ENCODE data around the gene ATAD3B. TPM values are rescaled to one million over a fixed set of nuclear protein-coding genes. Genes with fewer than 3 reads are reported as not detected.
"Not testable (repeated sequence)": the region's sequence is repeated elsewhere in the genome, so short reads cannot be mapped to it uniquely, and the experiment has no call there.

Gene ATAD3B
- total RNA-seq, 2 donors from 2014 or later: 24.6 to 55.5 TPM

DNA sequence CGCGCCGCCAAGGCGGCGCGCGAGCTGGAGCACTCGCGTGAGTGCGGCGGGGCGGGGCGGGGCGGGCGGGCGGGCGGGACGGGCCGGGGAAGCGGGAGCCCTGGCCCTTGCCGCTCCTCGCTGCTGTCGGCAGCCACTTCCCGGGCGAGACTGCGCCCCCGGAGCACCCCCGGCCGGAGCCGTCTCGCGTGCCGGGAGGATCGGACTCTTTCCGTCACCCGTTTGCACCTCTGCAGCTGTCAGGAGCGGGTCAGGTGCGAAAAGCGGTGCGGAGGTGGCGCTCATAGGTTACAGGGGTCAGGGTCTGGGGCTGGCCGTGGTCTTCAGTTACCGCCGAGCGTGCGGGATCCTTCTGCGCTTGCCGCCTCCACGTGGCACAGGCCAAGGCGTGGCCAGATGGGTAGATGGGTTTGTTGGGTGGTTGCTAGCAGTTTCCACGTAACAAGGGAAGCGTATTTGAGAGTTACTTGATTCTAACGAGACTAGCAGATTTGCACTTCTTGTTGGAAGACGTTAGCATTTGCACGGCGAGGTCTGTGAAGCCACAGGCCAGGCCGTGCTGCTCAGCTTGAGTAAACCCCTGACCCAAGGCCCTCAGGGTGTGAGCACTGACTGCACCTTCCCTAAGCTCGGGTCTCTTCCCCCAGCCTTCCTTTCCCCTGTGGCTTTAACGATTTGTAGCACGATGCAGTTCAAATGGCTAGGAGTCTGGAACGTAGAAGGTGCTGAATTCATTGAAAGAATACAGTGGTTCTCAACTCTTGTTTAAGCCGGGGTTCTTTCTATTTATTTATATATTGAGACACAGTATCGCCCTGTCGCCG lies 700 bp downstream of the ATAD3B start:
- not testable (repeated sequence) for H3K4me1 Mint-ChIP-seq, H3K27me3 Mint-ChIP-seq, H3K9me3 Mint-ChIP-seq
- H3K27ac Mint-ChIP-seq: peak overlapping the region; percentile 36
- H3K4me3 Mint-ChIP-seq: peak overlapping the region; percentile 98
- peak; percentile 12 for ATAC-seq (replicated peaks)
- H3K36me3 Mint-ChIP-seq (ENCODE audit: low read depth): peaks cover 16% of the 10 kb centered on the region

DNA sequence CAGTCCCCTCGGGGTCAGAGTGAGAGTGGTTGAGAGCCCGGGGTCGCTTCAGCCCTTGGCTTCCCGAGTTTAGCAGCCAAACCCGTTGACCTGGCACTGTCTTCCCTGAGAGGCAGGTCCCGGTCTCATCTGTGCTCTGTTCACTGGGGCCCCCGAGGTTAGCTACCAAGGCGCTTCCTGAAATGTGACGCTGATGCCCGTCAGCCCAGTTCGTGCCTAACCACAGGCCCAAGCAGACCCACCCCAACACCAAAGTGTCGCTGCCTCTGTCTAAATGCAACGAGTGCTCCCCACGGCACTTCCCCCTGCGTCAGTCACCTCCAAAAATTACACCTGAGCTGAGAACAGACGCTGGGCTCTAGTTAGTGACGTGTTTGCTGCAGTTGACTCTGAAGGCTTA lies 4.4 kb downstream of the ATAD3B start:
- not testable (repeated sequence) for H3K27ac Mint-ChIP-seq; H3K4me1 Mint-ChIP-seq; H3K27me3 Mint-ChIP-seq; H3K4me3 Mint-ChIP-seq; ATAC-seq (replicated peaks); H3K9me3 Mint-ChIP-seq
- H3K36me3 Mint-ChIP-seq (ENCODE audit: low read depth): peaks cover 48% of the 10 kb centered on the region

DNA sequence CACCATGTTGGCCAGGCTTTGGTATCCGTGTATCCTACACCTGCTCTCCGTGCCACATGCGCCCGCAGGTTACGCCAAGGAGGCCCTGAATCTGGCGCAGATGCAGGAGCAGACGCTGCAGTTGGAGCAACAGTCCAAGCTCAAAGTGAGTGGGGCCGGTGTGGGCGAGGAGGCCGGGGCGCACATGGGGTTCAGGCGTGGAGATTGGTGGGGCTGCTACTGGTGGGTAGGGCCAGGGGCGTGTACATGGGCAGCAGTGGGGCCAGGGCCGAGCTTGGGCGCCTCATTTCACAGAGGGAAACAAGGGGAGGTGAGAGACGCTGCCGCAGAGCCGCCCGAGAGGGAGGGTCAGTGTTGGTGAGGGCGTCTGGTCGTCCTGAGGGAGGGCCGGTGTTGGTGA lies 5.6 kb downstream of the ATAD3B start:
- H3K27me3 Mint-ChIP-seq: no peaks in the 10 kb centered on the region
- H3K4me3 Mint-ChIP-seq: no peak overlapping the region
- no peak overlapping the region for H3K27ac Mint-ChIP-seq
- H3K9me3 Mint-ChIP-seq: no peaks in the 10 kb centered on the region
- H3K4me1 Mint-ChIP-seq: peaks cover 7% of the 10 kb centered on the region
- no peak for ATAC-seq (replicated peaks)
- peaks cover 54% of the 10 kb centered on the region for H3K36me3 Mint-ChIP-seq (ENCODE audit: low read depth)

DNA sequence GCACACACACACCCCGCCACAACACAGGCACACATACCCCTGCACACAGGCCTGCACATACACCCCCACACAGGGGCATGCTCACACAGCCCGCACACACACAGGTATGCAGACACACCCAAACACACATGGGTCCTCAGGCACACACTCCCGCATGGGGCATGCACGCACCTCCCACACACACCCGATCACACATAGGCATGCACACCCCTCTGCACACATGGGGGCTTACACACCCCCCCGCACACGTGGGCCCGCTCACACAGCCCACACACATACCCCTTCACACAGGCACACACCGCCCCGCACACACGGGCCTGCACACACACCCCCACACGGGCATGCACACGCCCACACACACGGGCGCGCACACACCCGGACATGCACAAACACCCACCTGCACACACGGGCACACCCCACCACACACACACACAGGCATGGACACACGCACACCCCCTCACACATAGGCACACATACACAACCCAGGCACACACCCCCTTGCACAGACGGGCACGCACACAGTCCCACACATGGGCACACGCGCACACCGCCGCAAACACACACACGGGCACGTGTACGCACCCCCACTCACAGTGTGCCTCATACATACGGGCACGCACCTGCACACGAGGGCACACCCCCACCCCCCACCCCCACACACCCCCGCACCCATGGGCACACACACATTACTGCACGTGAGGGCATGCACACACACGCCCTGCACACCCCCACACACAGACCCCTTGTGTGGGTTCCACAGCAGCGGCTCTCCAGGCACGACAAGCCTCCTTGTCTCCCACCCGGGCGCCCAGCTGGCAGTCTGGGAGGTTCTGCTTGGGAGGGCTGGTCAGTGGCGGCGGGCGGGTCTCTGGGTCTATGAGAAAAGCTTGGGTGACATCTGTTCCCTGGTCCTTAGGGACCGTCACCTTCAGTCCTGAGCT lies 8.3 kb downstream of the ATAD3B start:
- Mint-ChIP-seq H3K4me1 (peaks cover 7% of the 10 kb centered on the region), H3K27ac (no peak overlapping the region), H3K27me3 (no peaks in the 10 kb centered on the region), H3K36me3 (ENCODE audit: low read depth) (peaks cover 73% of the 10 kb centered on the region), H3K4me3 (no peak overlapping the region), H3K9me3 (no peaks in the 10 kb centered on the region)
- ATAC-seq (replicated peaks): no peak

DNA sequence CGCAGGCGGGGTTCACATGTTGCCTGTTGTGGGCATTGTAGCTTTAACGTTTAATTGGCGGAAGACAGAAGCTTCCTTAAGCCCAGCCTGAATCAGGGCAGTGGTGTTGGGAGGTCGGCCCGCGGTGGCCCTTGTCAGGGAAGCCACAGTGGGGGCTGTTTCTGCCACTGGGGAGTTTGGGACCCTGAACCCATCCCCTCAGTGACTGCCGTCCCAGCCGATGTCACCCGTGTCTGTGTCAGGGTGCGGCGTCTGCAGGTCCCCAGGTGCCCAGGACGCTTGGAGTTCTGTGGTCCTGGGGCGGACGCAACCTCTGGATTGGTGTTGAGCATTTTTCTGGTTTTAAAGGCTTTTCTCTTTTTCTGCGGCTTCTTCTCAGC lies 8.9 kb downstream of the ATAD3B start:
- peaks cover 73% of the 10 kb centered on the region for H3K36me3 Mint-ChIP-seq (ENCODE audit: low read depth)
- not testable (repeated sequence) for ATAC-seq (replicated peaks); H3K4me1 Mint-ChIP-seq; H3K9me3 Mint-ChIP-seq; H3K4me3 Mint-ChIP-seq; H3K27me3 Mint-ChIP-seq; H3K27ac Mint-ChIP-seq

DNA sequence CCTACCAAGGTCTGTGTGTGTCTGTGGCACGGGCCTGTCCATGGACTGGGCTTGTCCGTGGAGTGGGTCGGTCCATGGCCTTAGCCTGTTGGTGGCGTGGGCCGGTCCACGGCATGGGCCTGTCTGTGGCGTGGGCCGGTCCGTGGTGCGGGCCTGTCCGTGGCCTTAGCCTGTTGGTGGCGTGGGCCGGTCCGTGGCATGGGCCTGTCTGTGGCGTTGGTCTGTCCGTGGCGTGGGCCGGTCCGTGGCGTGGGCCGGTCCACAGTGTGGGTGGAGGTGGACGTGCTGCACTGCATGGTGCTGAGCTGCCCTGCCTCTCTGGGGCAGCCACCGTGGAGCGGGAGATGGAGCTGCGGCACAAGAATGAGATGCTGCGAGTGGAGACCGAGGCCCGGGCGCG lies 10.2 kb downstream of the ATAD3B start:
- not testable (repeated sequence) for H3K27me3 Mint-ChIP-seq; H3K27ac Mint-ChIP-seq; H3K4me1 Mint-ChIP-seq; H3K9me3 Mint-ChIP-seq; ATAC-seq (replicated peaks); H3K4me3 Mint-ChIP-seq
- peaks cover 65% of the 10 kb centered on the region for H3K36me3 Mint-ChIP-seq (ENCODE audit: low read depth)

DNA sequence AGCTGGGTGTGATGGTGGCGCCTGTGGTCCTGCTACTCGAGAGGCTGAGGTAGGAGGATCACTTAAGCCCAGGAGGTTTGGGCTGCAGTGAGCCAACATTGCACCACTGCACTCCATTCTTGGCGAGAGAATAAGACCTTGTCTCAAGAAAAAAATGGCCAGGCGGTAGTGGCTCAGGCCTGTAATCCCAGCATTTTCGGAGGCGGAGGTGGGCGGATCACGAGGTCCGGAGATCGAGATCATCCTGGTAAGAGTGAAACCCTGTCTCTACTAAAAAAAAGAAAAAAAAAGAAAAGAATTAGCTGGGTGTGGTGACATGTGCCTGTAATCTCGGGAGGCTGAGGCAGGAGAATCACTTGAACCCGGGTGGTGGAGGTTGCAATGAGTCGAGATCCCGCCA lies 11.3 kb downstream of the ATAD3B start:
- H3K4me3 Mint-ChIP-seq: no peak overlapping the region
- H3K27me3 Mint-ChIP-seq: no peaks in the 10 kb centered on the region
- peaks cover 58% of the 10 kb centered on the region for H3K36me3 Mint-ChIP-seq (ENCODE audit: low read depth)
- no peak for ATAC-seq (replicated peaks)
- H3K27ac Mint-ChIP-seq: no peak overlapping the region
- H3K4me1 Mint-ChIP-seq: peaks cover 7% of the 10 kb centered on the region
- no peaks in the 10 kb centered on the region for H3K9me3 Mint-ChIP-seq

DNA sequence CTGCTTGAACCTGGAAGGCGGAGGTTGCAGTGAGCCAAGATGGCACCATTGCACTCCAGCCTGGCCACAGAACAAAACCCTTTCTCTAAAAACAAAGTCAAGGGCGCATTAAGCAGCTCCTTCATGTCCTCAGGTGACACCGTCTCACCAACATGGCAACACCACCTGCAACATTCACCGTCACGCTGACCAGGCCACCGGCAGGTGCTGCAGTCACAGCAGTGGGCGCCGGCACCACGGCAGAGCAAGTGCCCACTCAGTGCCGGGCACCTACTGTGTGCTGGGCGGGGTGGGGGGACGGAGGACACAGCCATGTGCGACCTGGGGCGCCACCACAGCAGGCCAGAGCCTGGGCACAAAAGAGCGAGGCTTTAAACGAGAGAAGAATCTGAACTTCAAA lies 12.1 kb downstream of the ATAD3B start:
- peaks cover 60% of the 10 kb centered on the region for H3K36me3 Mint-ChIP-seq (ENCODE audit: low read depth)
- H3K27ac Mint-ChIP-seq: no peak overlapping the region
- H3K27me3 Mint-ChIP-seq: no peaks in the 10 kb centered on the region
- H3K4me1 Mint-ChIP-seq: peaks cover 7% of the 10 kb centered on the region
- H3K4me3 Mint-ChIP-seq: no peak overlapping the region
- H3K9me3 Mint-ChIP-seq: no peaks in the 10 kb centered on the region
- no peak for ATAC-seq (replicated peaks)

DNA sequence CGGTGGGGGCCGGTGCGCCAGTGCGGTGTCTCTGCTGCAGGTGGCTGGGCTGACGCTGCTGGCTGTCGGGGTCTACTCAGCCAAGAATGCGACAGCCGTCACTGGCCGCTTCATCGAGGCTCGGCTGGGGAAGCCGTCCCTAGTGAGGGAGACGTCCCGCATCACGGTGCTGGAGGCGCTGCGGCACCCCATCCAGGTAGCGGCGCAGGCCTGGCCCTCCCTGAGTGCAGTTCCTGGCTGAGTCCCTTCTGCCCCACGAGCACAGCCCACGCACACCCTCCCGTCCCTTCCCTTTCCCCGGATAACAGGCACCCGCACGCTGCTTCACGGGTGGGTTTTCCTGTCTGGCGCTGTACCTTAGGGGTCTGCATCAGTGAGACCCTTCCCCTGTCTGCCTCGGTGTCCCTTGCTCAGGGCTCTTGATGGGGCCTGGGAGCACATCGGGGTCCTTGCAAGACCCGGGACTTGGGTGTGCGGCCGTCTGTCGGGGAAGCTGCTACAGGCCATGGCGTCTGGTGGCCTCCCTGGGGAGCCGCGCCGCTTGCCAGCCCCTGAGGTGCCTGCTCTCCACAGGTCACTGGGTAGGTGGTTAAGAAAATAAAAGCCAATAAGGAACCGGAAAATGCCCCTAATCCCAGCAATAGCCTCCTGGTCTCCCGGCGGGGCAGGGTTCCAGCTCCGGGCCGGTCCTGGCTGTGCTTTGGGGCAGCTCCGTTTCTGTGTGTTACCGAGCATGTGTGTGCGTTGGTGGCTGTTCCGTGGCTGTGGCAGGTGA lies 13.6 kb downstream of the ATAD3B start:
- H3K9me3 Mint-ChIP-seq; H3K27ac Mint-ChIP-seq; H3K4me3 Mint-ChIP-seq; ATAC-seq (replicated peaks); H3K27me3 Mint-ChIP-seq; H3K4me1 Mint-ChIP-seq: not testable (repeated sequence)
- H3K36me3 Mint-ChIP-seq (ENCODE audit: low read depth): peaks cover 63% of the 10 kb centered on the region

DNA sequence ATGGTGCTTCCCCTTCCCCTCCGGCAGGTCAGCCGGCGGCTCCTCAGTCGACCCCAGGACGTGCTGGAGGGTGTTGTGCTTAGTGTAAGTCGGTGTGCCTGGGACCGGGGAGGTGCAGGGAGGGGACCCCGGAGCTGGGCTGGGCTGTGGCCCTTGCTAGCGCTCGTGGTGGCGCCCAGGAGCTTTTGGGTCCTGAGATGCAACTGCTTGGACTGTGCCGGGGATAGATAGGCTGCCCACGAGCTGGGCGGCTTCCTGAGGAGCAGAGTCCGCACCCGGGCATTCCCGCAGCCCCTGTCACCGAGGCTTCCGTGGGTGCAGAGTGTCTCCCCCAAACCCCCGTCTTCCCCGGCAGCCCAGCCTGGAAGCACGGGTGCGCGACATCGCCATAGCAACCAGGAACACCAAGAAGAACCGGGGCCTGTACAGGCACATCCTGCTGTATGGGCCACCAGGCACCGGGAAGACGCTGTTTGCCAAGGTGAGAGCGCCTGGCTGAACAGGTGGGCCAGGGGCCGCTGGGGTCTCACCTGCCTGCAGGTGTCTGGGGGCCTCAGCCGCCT lies 14.3 kb downstream of the ATAD3B start:
- not testable (repeated sequence) for H3K9me3 Mint-ChIP-seq; H3K4me3 Mint-ChIP-seq; H3K27ac Mint-ChIP-seq; H3K27me3 Mint-ChIP-seq; ATAC-seq (replicated peaks); H3K4me1 Mint-ChIP-seq
- H3K36me3 Mint-ChIP-seq (ENCODE audit: low read depth): peaks cover 63% of the 10 kb centered on the region

DNA sequence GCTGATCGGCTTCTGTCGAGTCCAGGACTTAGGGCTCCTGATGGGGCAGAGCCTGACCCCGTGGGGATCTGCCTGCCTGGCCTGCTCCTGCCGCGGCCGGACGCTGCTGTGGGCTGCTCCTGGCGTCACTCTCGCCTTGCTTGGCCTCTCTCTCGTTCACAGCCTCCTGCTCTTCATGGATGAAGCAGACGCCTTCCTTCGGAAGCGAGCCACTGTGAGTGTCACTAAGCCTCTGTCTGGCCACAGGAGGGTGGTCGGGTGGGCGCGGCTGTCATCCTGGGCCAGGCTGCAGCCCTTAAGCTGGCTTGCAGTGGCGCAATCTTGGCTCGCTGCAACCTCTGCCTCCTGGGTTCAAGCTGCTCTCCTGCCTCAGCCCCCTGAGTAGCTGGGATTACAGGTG lies 16.1 kb downstream of the ATAD3B start:
- no peak overlapping the region for H3K27ac Mint-ChIP-seq
- H3K27me3 Mint-ChIP-seq: no peaks in the 10 kb centered on the region
- no peak for ATAC-seq (replicated peaks)
- no peak overlapping the region for H3K4me3 Mint-ChIP-seq
- no peaks in the 10 kb centered on the region for H3K9me3 Mint-ChIP-seq
- H3K36me3 Mint-ChIP-seq (ENCODE audit: low read depth): peaks cover 71% of the 10 kb centered on the region
- no peaks in the 10 kb centered on the region for H3K4me1 Mint-ChIP-seq

DNA sequence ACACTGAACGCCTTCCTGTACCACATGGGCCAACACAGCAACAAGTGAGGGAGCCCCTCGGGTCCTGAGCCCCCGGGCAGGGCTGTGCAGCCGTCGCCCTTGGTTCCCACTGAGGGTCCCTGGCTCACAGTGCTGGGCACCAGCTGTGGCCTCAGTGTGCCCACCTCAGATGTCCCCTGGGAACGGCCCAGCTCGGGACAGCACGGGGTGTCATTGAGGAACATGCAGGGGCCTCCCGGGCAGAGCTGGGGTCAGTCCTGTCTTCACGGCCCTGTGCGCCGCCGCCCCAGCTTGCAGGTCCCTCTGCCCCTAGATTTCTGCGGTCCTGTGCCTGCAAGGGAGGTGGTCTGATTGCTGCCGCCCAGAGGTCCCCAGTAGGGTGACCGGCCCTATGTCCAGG lies 17.7 kb downstream of the ATAD3B start:
- Mint-ChIP-seq H3K27ac (no peak overlapping the region), H3K9me3 (no peaks in the 10 kb centered on the region), H3K27me3 (no peaks in the 10 kb centered on the region), H3K4me3 (no peak overlapping the region), H3K4me1 (no peaks in the 10 kb centered on the region), H3K36me3 (ENCODE audit: low read depth) (peaks cover 69% of the 10 kb centered on the region)
- ATAC-seq (replicated peaks): no peak

DNA sequence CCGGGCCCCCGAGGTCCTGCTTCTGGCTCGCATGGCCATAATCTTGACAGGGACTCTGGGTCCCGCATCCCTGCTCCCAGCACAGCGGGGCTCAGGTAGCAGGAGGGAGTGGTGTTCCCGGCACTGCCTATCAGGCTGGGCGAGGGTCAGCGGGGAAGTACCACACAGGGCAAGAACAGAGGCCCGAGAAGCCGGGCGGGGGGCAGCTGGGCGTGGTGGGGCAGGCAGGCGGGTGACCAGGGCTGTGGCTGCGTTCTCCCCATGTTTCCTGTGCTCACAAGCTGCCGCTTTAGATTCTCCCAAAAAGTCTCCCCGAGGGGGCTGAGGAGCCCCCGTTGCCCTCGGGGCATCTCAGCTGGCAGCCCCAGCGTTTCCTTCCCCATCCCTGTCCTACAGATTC lies 18.3 kb downstream of the ATAD3B start:
- Mint-ChIP-seq H3K36me3 (ENCODE audit: low read depth) (peaks cover 65% of the 10 kb centered on the region), H3K4me1 (no peaks in the 10 kb centered on the region), H3K27me3 (no peaks in the 10 kb centered on the region), H3K9me3 (no peaks in the 10 kb centered on the region), H3K4me3 (no peak overlapping the region), H3K27ac (no peak overlapping the region)
- ATAC-seq (replicated peaks): no peak

DNA sequence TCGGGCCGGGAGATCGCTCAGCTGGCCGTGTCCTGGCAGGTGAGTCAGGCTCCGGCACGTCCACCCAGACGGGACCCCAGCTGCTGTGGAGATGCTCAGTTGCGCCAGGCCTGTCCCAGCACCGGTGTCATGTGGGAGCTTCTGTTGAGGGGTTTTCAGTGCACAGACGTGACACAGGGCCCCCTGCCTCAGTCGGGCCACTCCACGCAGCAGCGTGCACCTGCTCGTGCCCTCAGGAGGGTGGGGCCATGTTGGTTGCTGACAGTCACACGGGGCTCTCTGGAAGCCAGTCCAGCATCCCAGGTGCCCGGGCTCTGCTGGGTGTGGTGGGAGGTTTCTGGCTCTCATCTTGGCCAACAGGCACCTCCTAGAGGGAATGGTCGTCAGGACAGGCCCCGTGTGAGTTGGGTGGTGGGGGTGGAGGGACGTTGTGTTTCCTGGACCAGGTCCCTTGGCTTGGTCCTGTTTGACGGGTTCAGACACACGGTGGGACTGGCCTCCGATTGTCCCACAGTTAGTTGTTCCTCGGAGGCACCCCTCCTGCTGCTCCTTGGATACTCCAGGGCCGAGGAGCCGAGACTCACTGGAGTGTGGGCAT lies 19.2 kb downstream of the ATAD3B start:
- no peaks in the 10 kb centered on the region for H3K9me3 Mint-ChIP-seq
- peaks cover 65% of the 10 kb centered on the region for H3K36me3 Mint-ChIP-seq (ENCODE audit: low read depth)
- no peak overlapping the region for H3K27ac Mint-ChIP-seq
- H3K4me3 Mint-ChIP-seq: no peak overlapping the region
- no peaks in the 10 kb centered on the region for H3K27me3 Mint-ChIP-seq
- H3K4me1 Mint-ChIP-seq: no peaks in the 10 kb centered on the region
- ATAC-seq (replicated peaks): no peak

Data from activated T-helper 17 cell treated with anti-CD3 and anti-CD28 coated beads, Interleukin-2, amount 50 U/mL, for 72 hours (primary cell).